Natural killer cell (primary cell): ENCODE data around the gene ADGRD1. TPM values are rescaled to one million over a fixed set of nuclear protein-coding genes. Genes with fewer than 3 reads are reported as not detected.

Experiments used
- ATAC-seq, 3 donors: fragments of 150-1000 bp in 2 of 3; fragments of 200-7000 bp in 1 of 3; cut with Tn5 transposase; 1 replicate in 1 of 3; 2 replicates in 2 of 3; pipeline ENCODE4 v1.10.0; 2021; ENCODE audit warnings: mild to moderate bottlenecking in 2 of 3, moderate library complexity in 2 of 3
- DNase-seq, 2 donors: peaks; one replicate each; pipeline versions ENCODE4 v3.0.0 to v3.0.0-alpha.2; 2013 to 2021; ENCODE audit warnings: mixed read lengths in 1 of 2
- H3K27ac ChIP-seq: one replicate; pipeline ENCODE4 v1.5.1; 2013; ENCODE audit warnings: mild to moderate bottlenecking, low read length
- H3K27me3 ChIP-seq: one replicate; pipeline ENCODE4 v1.6.1; 2013; ENCODE audit warnings: low read length; ENCODE audit not compliant: control insufficient read depth, insufficient read depth
- H3K36me3 ChIP-seq: one replicate; pipeline ENCODE4 v1.6.1; 2013; ENCODE audit warnings: low read length; ENCODE audit not compliant: control insufficient read depth, insufficient read depth
- H3K4me1 ChIP-seq: one replicate; pipeline ENCODE4 v1.6.1; 2013; ENCODE audit warnings: low read length; ENCODE audit not compliant: control insufficient read depth, insufficient read depth
- H3K4me3 ChIP-seq: one replicate; pipeline ENCODE4 v1.5.1; 2013; ENCODE audit warnings: low read length
- H3K9me3 ChIP-seq: one replicate; pipeline ENCODE4 v1.6.1; 2013; ENCODE audit warnings: low read length; ENCODE audit not compliant: control insufficient read depth, insufficient read depth
- H3K27ac Mint-ChIP-seq, 2 donors: one replicate each; pipeline ENCODE4 v1.8.0; 2022; ENCODE audit warnings: mild to moderate bottlenecking in 2 of 2, mixed read lengths in 2 of 2, moderate library complexity in 1 of 2
- H3K27me3 Mint-ChIP-seq, 2 donors: one replicate each; pipeline ENCODE4 v1.8.0; 2022; ENCODE audit warnings: low read depth in 2 of 2, mixed read lengths in 2 of 2
- H3K36me3 Mint-ChIP-seq: one replicate; pipeline ENCODE4 v1.8.0; 2022; ENCODE audit warnings: mixed read lengths
- H3K4me1 Mint-ChIP-seq, 2 donors: one replicate each; pipeline ENCODE4 v1.8.0; 2022; ENCODE audit warnings: mixed read lengths in 2 of 2
- H3K4me3 Mint-ChIP-seq: one replicate; pipeline ENCODE4 v1.8.0; 2022; ENCODE audit warnings: mild to moderate bottlenecking, moderate library complexity, mixed read lengths
- H3K9me3 Mint-ChIP-seq, 2 donors: one replicate each; pipeline ENCODE4 v1.8.0; 2022; ENCODE audit warnings: mixed read lengths in 2 of 2
- CTCF ChIP-seq: fragments of 200-600 bp; IDR thresholded peaks from one replicate; pipeline ENCODE4 v1.8.0; 2022; ENCODE audit warnings: antibody characterized with exemption
- WGBS: methylation state at CpG from one replicate; pipeline ENCODE4 v1.1.7; 2013; ENCODE audit warnings: missing lambda C conversion rate; ENCODE audit not compliant: insufficient coverage; 5-methylcytosine and 5-hydroxymethylcytosine counted together
- intact Hi-C: fragments of 100-400 bp; cut with micrococcal nuclease; formaldehyde crosslinking; loops from one replicate; pipeline ENCODE4 v1.14.2; 2022
- total RNA-seq, 4 donors: library from RNA; stranded (reverse); fragments of 120-200 nt in 1 of 4; gene quantifications; one replicate each; pipeline versions ENCODE4 v1.2.3 to v1.2.4, GENCODE V29; 2013 to 2022

ADGRD1 gene
- total RNA-seq, 3 donors from 2014 or later (not counting 1 experiment from before 2014, with no cell fraction given): 0.50 to 3.9 (median 1.4) TPM

- H3K4me1 Mint-ChIP-seq: no peaks in the 10 kb centered on the region
- H3K27ac Mint-ChIP-seq: no peak overlapping the region
- H3K4me3 Mint-ChIP-seq: no peak overlapping the region
- no peaks in the 10 kb centered on the region for H3K4me1 ChIP-seq
- no peak overlapping the region for H3K4me3 ChIP-seq
- no peaks in the 10 kb centered on the region for H3K36me3 ChIP-seq
- H3K9me3 Mint-ChIP-seq: peaks cover 0 to 3% of the 10 kb centered on the region in 2 donors
- 94% methylated on average over 1 of the region's 1 CpG for WGBS
- no peak for ATAC-seq
- peaks cover 0 to 4% of the 10 kb centered on the region in 2 donors for H3K27me3 Mint-ChIP-seq
- H3K9me3 ChIP-seq: peaks cover 9% of the 10 kb centered on the region
- no peak overlapping the region for H3K27ac ChIP-seq
- no peak for TF ChIP-seq CTCF
- no peaks in the 10 kb centered on the region for H3K36me3 Mint-ChIP-seq
- intact Hi-C loops: no loop called here
- no peak for DNase-seq
- no peaks in the 10 kb centered on the region for H3K27me3 ChIP-seq
Measured at GRCh38 chr12:131187602-131188001, 233.9 kb downstream of the ADGRD1 start.

GRCh38 chr12:131188131-131189050, 234.7 kb downstream of the ADGRD1 start:
- no peak for DNase-seq
- no peak overlapping the region for H3K4me3 ChIP-seq
- H3K27ac Mint-ChIP-seq: no peak overlapping the region
- peaks cover 0 to 3% of the 10 kb centered on the region in 2 donors for H3K9me3 Mint-ChIP-seq
- peaks cover 0 to 9% of the 10 kb centered on the region in 2 donors for H3K27me3 Mint-ChIP-seq
- WGBS: 92% methylated on average over 6 of the region's 6 CpGs
- no peaks in the 10 kb centered on the region for H3K27me3 ChIP-seq
- no peaks in the 10 kb centered on the region for H3K4me1 Mint-ChIP-seq
- peaks cover 9% of the 10 kb centered on the region for H3K9me3 ChIP-seq
- TF ChIP-seq CTCF: no peak
- H3K36me3 Mint-ChIP-seq: no peaks in the 10 kb centered on the region
- intact Hi-C loops: no loop called here
- H3K27ac ChIP-seq: no peak overlapping the region
- H3K4me1 ChIP-seq: no peaks in the 10 kb centered on the region
- H3K36me3 ChIP-seq: no peaks in the 10 kb centered on the region
- ATAC-seq: no peak
- H3K4me3 Mint-ChIP-seq: no peak overlapping the region

- Histone ChIP-seq H3K4me3 (no peak overlapping the region), H3K9me3 (no peaks in the 10 kb centered on the region), H3K27me3 (no peaks in the 10 kb centered on the region), H3K36me3 (no peaks in the 10 kb centered on the region), H3K27ac (no peak overlapping the region), H3K4me1 (no peaks in the 10 kb centered on the region)
- H3K4me3 Mint-ChIP-seq: no peak overlapping the region
- ATAC-seq: no peak
- no peak overlapping the region for H3K27ac Mint-ChIP-seq
- TF ChIP-seq CTCF: no peak
- H3K27me3 Mint-ChIP-seq: peaks cover 0 to 9% of the 10 kb centered on the region in 2 donors
- WGBS: 90% methylated on average over 1 of the region's 1 CpG
- no peaks in the 10 kb centered on the region for H3K36me3 Mint-ChIP-seq
- no peaks in the 10 kb centered on the region for H3K4me1 Mint-ChIP-seq
- DNase-seq: no peak
- intact Hi-C loops: no loop called here
- no peaks in the 10 kb centered on the region for H3K9me3 Mint-ChIP-seq
Measured at GRCh38 chr12:131189781-131190180, 236.1 kb downstream of the ADGRD1 start.
